Ovary (tissue), 3 donors: Measurements from ENCODE around the gene SLC4A8.

Experiments used
- CTCF ChIP-seq, 3 donors: fragments of 450-650 bp in 2 of 3; fragments of 200-600 bp in 1 of 3; IDR thresholded peaks; one replicate each; pipeline versions ENCODE4 v1.5.1 to v1.8.0; 2016 to 2022; ENCODE audit warnings: antibody characterized with exemption in 3 of 3, mild to moderate bottlenecking in 1 of 3
- EP300 ChIP-seq: sonication (generic); formaldehyde crosslinking; IDR thresholded peaks from one replicate; pipeline ENCODE4 v1.6.1; 2017; ENCODE audit warnings: antibody characterized with exemption
- donor health status: DM: no; HTN: no; CAD: no.

DNA sequence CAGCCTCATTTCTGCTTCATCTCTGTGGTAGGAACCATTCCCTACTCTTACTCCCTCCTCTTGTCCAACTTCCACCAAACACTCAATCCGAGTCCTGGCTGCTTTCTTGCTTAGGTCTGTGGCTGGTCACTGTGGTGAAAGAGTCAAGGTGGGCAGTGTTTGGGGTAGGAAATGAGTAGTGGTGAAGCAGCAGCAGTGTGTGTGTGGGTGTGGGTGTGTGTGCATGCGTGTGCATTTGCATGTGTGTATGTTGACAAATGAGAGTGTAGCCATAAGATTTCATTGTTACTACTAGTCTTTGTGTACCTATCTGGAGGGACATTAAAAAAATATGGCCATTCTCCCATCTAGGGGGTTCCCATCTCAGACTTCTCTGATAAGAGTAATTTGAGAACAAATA lies 87.8 kb downstream of the SLC4A8 start:
- TF ChIP-seq CTCF (IDR thresholded peaks at IDR 0.05) (no peak), EP300 (no peak)
